Activated CD4-positive, alpha-beta T cell treated with anti-CD3 and anti-CD28 coated beads, Interleukin-2, amount 10 ng/mL, durations not matched to agents 24 days and 14 days (primary cell): Measurements from ENCODE around the gene CRTC2. TPM values are rescaled to one million over a fixed set of nuclear protein-coding genes. Genes with fewer than 3 reads are reported as not detected.

Source experiments
- total RNA-seq: library from RNA; stranded (reverse); gene quantifications from 2 replicates; pipeline ENCODE4 v1.2.3, GENCODE V29; 2022

CRTC2 gene
- total RNA-seq, 1 donor from 2014 or later, result 72.4 TPM

Other genes with a start within 250 kb of the CRTC2 start
- 63.1 and 64.8 TPM in 2 replicates for gene INTS3, start 230.6 kb downstream of the CRTC2 start, total RNA-seq
- gene SLC27A3, start 183.2 kb downstream of the CRTC2 start, total RNA-seq, result 10.0 and 10.3 TPM in 2 replicates
- gene GATAD2B, start 35.6 kb downstream of the CRTC2 start, total RNA-seq, result 68.8 and 69.0 TPM in 2 replicates
- 128 and 130 TPM in 2 replicates for gene DENND4B, start 11.9 kb downstream of the CRTC2 start, total RNA-seq
- gene SLC39A1, start 4.9 kb upstream of the CRTC2 start, total RNA-seq, result 71.6 and 78.2 TPM in 2 replicates
- gene CREB3L4, start 9.3 kb upstream of the CRTC2 start, total RNA-seq, result 8.3 and 9.7 TPM in 2 replicates
- 195 and 200 TPM in 2 replicates for gene JTB, start 19.1 kb upstream of the CRTC2 start, total RNA-seq
- gene RAB13, start 27.7 kb upstream of the CRTC2 start, total RNA-seq, result 6.5 and 6.7 TPM in 2 replicates
- gene RPS27, start 32.1 kb upstream of the CRTC2 start, total RNA-seq, result 1,207 and 1,242 TPM in 2 replicates
- gene NUP210L, start 196.5 kb upstream of the CRTC2 start, total RNA-seq, result 0.02 TPM in 1 of 2 replicates, not detected in the other
- gene TPM3, start 233.5 kb upstream of the CRTC2 start, total RNA-seq, result 633 and 635 TPM in 2 replicates
- not detected in 2 replicates for gene CFAP141, start 247.7 kb upstream of the CRTC2 start, total RNA-seq